GM18508 (cell line): ENCODE results near the gene DOC2B.
"Not testable (repeated sequence)": the region's sequence is repeated elsewhere in the genome, so short reads cannot be mapped to it uniquely, and the experiment has no call there.

Source experiments
- ATAC-seq: cut with Tn5 transposase; IDR thresholded peaks from one replicate; pipeline ENCODE4 v1.9.1; 2021; ENCODE audit warnings: moderate number of reproducible peaks; ENCODE audit not compliant: insufficient read depth, unreplicated experiment

DOC2B gene

DNA sequence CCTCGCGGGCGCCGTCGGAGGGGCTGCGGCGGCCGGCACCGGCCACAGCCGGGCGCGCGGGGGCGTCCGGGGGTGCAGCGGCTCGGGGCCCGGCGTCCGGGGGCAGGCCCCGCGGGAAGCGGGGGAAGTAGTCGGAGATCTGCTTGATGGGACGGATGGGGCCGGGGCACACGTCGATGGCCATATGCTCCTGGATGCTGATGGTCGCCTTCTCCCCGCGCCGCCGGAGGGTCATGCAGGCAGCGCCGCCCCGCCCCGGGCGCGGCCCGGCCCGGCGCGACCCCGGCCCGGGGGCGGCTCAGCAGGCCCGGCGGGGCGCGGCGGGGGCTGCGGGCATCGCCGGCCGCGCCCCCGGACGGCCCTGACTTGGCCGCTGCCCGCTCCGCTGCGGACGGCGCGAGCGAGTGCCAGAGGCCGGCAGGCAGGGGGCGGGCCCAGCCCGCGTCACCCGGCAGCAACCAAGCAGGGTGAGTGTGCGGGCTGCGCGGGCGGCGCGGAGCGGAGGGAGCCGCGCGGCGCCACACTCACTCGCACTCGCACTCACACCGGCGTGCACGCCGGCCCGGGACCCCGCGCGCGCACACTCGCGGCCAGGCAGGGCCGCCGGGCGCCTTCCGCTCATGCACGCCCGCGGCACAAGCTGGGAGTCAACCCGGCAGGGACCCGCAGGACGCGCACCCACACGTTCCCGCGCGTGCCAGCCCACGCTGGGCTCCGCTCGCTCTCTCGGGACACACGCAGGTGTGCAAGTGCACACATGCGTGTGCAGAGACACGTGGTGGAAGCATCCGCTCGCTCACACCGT lies at the start of gene DOC2B:
Gene DOC2B, minus strand, starts transcription at position 406 of the 805 bp plus-strand sequence. Its CDS starts 171 bp downstream, at position 235.
- no peak for ATAC-seq

DNA sequence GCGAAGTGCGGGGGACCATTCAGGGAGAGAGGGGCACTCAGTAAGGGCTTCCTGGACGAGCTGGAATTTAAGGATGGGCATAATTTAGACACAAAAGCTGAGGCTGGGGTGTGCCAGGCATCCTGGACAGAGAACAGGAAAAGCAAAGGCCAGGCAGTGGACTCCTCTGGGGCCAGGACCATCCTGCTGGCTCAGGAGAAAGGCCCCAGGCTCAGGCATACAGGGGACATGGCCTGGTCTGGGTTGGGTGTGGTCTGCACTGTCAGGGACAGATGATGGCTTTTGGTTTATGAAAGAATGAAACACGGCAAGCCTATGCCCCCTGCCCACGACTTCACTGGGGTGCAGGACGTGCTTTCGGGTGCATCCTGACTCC lies 48.9 kb upstream of the DOC2B start:
- no peak for ATAC-seq

DNA sequence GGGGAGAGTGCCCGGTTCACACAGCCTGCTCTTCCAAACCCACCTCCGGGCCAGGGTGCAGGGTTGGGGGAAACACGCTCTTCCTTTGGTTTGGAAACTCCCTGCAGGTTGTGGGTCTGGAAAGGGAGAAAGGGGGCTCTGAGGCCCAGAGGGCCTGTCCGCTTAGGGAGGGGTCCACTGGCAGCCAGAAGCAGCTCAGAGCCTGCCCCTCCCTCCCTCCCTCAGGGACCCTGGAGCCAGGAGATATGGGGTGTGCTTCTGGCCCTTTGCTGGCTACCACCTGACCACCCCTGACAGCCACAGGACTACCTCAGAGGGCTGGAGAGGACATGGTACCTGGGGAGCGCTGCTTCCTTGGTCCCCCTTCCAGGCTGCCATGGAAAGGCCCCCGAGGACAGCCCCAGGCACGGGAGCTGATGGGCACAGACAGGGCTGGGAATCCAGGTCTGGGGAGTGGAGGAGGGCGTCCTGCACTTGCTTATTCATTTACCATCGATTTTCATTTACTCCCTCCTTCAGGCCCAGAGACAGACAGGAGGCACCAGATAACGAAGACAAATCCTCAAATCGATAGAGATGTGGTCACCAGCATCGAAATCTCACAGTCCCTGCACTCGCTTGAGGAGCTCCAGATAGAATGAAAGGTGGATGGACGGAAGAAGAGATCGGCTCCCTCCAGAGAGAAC lies 48.4 kb upstream of the DOC2B start:
- no peak for ATAC-seq

DNA sequence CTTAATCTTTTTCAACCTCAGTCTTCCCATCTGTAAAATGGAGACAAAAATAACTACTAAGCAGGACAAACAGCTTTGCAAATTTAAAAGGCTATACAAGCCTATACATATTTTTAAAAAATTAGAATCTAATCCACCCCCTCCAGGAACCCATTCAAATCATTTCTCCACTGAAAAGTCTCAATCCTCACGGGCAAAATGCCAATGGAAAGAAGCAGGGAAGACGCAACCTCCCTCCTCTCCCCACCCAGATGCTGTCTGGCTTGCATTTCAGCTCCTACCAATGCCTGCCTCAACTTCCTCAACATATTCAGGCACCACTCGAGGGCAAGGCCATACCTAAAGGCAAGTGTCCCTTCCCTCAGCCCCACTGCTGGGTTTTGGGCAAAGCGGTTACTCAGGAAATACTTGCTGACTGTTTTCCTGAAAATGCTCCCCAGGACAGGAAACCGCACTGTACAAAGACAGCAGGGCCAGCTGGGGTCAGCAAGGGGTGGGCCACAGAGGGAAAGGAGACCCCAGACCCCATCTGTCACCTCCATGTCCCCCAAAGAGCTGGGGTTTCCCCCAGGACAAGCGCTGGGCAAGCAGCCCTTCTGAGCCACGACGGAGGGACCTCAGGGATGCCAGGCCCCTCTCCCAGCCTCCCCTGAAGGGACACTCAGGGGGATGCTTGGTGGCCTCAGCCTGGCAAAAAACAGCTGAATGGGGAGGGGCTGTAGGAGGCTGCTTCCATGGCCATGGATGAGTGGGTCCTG lies 47.7 kb upstream of the DOC2B start:
- no peak for ATAC-seq

DNA sequence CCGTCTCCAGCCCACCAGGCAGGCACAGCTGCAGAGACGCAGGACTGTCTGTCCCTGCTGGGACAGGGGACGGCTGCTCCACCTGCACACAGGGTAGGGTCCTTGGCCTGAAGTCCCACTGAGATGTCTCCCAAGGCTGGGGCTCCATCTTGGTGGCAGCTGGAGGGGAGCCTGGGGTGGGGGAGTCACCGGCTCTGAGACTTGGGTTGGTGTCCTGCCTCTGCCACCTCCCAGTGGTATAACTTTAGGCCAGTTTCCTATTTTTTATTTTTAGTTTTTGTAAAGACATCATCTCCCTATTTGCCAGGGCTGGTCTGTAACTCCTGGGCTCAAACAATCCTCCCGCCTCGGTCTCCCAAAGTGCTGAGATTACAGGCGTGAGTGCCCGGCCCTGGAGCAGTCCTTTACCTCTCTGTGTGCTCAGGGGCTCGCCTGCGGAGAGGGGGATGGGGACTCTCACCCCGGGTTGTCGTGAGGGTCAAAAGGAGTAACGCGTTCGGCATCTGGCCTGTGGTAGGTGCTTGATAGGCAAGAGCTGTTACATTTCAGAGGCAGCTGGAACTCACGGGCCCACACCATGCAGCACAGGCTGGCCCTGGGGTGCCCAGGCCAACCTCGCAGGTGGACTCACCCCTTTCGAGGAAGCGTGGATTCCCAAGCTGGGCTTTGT lies 46.6 kb upstream of the DOC2B start:
- no peak for ATAC-seq

DNA sequence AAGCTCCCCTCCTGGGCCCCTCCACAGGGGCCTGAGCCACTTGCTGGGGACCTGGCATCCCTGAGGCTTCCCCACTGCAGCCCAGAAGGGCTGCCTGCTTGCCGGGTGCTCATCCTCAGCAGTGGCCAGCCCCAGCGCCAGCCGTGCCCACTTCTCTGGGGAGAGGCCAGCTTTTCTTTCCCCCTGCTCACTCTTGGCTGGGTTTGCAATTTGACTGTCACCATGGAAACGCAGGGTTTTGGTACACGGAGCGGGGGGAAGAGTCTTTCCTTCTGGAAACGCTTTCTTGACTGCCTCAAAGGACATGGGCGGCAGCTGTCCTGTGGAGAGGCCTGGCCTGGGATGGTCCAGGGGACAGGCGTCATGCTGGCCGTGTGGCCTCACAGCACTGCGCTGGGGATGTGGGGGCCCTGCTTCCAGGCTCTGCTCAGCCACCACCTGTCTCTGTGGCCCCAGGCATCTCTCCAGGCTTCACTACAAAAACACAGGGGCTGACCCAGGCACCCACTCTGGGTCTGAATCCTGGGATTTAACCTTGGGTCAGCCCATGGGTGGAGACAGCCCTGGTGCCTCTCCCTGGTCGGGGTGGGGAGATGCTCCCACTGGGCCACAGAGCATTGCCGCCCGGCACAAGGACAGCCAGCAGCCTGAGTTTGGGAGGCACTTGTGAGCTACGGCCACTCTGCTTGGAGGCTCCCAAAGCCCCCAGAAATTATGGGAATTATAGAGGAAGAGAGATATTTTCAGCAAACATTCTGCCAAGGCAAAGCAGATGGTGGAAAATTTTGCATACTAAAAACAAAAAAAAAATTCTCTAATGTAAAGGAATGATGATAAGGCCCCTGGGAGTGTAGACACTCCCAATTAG lies 45.9 kb upstream of the DOC2B start:
- ATAC-seq = no peak

DNA sequence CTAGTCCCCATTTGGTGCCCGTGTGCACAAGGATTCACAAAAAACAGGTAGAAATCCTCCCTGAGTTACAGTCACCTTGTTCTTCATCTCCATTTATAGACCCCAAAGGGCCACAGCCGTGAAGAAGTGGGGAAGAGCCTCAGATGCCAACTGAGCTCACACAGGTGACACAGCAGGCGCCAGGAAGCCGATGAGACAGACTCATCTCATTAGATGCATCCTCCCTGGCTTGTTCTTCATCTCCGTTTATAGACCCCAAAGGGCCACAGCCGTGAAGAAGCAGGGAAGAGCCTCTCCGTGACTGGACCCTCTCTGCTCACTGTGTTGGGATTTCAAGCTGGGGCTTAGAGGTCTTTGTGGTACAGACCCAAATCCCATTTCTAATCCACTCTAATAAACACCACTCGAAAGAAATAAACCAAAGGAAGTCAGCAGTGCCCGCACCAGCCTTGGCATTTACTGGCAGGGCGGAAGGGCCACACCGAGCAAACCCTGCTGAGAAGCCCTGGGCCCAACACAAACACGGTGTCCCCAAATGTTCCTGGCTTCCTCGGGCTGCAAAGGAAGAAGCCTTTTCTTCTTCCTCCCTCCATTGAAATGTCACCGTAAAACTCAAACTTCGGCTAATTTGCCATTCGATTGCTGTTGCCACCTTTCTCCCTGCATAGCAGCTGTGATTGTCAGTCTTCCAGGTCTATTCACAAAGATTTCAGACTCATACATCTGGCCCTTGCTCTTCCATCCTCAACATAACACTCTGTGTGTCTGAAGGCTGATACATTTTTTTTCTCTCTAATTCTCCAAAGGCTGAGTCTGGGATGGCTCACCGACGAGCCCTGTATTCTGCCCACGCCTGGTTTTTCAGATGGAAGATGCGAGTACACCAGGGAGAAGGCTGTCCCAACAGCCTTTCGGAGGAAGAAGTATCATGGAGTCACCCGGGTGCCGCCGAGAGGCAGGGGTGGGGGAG lies 44.9 kb upstream of the DOC2B start:
- no peak for ATAC-seq

DNA sequence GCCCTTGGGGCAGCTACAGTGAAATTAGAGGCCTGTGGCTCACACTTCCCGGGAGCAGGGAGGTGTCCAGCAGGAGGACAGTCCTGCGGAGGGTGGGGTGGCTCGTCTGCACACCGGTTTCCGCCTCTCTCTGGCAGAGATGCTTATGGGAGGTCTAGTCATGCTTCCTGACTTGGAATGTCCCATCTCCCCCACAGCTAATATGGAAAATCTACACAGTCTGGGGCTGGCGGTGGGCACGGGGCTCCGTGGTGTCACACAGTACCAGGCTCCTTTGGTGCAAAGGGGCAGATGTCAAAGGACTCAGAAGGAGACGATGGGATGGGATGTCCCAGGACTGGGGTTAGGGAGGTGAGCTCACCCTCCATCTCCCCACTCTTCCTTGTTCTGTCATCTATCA lies 44.1 kb upstream of the DOC2B start:
- no peak for ATAC-seq

DNA sequence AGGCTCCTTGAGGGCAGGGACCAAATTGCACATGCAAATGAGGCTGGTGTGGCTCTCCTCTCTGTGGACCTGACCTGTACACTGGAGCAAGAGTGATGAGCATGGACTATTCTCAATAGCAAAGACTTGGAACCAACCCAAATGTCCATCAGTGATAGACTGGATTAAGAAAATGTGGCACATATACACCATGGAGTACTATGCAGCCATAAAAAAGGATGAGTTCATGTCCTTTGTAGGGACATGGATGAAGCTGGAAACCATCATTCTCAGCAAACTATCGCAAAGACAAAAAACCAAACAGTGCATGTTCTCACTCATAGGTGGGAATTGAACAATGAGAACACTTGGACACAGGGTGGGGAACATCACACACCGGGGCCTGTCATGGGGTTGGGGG lies 43.1 kb upstream of the DOC2B start:
- not testable (repeated sequence) for ATAC-seq

DNA sequence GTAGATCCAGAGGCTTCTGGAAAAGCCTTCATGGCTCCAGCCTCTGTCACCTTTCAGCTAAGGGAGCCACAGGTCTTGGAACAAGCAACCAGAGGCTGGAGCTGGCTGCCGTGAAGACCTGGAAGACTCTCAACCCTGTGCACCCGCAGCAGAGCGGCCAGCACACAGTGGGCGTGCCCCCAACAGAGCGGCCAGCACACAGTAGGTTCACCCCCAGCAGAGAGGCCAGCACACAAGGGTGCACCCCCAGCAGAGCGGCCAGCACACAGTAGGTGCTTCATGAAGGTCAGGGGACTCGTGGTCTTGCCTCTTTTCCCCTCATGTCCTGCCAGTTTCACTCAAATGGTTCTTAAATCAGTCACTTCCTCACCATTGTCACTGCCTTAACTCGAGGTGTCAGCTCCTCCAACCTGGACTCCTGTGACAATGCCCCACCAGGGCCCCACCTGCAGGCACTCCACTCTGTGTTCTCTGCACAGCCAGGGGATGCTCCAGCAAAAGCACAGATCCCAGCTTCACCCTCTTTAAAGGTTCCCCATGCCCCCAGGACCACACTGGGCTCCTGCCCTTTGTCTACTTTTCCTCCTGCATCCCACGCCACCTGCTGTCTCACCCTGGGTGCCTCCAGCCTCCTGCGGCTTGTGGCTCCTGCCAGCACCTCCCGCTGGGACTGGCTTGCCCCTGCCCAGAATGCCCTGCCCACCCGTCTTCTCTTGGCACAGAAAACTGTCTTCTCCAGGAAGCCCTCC lies 42.4 kb upstream of the DOC2B start:
- ATAC-seq = no peak

DNA sequence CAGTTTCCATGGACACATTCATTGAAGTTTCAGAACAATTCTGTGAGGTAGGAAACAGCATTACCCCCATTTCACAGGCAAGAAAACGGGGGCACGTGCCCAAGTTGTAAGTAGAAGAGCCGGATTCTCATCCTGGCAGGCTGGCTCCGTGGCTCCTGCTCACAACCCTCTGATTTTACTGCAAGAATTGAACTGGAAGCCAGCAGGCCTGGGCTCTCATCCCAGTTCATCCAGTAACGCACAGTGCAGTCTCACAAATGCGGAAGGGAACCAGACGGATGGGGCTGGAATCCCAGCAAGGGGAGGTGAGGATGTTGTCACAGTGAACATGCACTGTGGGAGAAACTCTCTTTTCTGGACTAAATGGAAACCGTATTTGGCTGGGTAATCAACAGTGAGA lies 40.7 kb upstream of the DOC2B start:
- no peak for ATAC-seq

DNA sequence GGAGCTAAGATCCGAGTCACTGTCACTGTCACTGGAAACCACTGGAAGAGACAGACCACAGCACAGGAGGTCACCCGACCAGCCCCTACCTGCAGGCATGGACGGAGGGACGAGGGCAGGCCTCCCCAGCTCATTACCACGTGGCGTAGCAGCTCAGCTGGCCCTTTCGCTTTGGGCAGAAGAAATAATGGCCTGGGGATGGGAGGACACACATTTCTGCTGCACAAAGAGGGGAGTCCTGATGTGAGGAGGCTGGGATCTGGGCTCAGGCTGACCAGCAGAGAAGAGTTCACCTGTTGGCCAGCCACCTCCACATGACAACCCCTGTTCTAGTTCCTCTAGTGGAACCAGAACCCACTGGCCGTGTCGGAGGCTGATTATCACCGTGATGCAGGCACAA lies 38.2 kb upstream of the DOC2B start:
- ATAC-seq = no peak

DNA sequence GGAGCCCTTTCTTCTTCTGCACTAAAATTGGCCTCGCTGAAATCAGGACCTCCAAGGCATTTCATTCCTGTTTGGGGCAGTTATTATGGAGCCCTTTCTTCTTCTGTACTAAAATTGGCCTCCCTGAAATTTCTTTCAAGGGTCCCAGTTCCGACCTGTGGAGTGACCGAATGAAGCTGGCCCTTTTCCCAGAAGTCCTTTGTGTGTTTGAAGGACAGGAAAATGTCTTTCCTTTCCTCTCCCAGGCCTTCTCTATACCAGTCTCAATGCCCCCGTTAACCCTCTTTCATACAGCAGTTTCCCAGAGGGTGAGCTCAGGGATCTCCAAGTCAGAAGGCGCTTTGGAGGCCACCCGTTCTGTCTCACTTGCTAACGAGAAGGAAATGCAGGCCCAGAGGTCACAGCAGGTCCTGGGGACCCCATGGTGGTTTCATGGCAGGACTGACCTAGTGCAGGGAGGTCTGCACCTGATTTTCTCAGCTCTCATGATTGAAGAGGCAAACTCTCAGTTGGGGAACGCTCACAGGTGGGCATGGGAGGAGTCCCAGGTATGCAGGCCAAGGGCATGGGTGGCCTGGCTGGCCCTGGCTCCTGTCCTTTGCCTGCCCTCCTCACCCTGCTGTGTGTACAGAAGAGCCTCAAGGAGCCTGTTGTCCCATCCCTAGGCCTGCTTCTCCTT lies 37.1 kb upstream of the DOC2B start:
- no peak for ATAC-seq

DNA sequence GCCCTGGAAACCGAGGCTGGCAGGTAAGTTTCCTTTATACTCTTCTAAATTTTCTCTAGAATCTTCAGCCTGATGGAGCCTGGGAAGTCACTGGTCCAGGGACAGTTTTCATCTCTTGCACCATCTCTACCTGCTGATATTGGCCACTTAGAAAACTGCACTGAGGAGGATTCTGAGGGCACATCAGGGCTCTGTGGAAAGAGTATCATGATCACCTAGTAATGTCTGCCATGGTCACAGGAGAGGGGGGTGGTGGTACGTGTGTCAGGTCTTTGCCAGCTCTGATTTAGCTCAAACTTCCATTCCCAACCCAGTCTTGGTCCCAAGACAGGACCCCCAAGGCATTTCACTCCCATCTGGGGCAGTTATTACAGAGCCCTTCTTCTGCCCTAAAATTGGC lies 35.2 kb upstream of the DOC2B start:
- no peak for ATAC-seq

DNA sequence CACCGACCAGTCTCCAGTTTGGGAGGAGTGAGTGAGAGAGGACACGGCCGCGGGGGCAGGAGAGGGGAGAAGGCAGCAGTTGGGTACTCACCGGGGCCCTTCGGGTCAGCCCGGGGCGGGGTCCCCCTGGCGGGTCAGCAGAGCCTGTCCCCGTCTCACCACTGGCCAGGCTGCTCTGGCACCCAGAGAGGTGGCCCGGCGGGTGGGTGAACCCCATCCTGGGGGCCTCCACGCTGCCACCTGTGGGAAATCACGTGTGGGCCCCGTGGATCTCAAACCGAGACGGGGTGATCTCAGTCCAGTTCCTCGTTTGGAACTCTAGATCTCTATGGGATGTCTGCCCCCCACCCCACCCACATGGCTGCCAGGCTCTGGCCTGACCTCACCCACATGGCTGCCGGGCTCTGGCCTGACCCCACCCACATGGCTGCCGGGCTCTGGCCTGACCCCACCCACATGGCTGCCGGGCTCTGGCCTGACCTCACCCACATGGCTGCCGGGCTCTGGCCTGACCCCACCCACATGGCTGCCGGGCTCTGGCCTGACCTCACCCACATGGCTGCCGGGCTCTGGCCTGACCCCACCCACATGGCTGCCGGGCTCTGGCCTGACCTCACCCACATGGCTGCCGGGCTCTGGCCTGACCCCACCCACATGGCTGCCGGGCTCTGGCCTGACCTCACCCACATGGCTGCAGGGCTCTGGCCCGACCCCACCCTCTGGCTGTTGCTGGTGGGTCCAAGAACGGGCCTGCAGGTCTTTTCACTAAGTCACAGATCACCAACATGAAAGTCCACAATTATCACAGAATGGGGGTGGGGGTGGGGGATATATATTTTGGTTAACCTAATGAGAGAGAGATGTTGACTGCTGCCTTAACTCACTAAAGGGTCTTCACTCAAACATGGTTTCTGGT lies 34.4 kb upstream of the DOC2B start:
- ATAC-seq = not testable (repeated sequence)

DNA sequence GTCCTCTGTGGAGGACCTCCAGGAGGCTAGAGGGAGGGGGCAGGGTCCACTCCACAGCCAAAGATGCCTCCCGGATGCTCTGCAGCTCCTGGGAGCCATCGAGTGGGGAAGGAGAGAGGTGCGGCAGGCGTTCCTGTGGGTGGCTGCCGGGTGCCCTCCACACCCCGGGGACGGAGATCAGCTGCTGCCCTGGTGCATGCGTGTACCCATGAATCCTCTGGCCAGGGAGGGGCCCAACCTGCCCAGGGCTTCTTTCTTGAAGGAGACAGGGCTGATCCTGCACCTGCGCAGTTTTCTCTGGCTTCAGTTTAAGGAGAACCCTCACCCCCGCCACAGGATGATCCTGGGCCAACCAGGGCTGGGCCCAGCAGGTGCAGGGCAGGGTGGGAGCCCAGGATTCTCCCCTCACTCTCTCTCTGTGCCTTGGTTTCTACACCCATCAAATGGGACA lies 33.5 kb upstream of the DOC2B start:
- ATAC-seq = no peak
